Measurements from ENCODE around the gene IFT74.

- TF ChIP-seq, protein P1, sequence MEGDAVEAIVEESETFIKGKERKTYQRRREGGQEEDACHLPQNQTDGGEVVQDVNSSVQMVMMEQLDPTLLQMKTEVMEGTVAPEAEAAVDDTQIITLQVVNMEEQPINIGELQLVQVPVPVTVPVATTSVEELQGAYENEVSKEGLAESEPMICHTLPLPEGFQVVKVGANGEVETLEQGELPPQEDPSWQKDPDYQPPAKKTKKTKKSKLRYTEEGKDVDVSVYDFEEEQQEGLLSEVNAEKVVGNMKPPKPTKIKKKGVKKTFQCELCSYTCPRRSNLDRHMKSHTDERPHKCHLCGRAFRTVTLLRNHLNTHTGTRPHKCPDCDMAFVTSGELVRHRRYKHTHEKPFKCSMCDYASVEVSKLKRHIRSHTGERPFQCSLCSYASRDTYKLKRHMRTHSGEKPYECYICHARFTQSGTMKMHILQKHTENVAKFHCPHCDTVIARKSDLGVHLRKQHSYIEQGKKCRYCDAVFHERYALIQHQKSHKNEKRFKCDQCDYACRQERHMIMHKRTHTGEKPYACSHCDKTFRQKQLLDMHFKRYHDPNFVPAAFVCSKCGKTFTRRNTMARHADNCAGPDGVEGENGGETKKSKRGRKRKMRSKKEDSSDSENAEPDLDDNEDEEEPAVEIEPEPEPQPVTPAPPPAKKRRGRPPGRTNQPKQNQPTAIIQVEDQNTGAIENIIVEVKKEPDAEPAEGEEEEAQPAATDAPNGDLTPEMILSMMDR (tag by site-specific recombination; IDR thresholded peaks at IDR 0.05) = no peak
- TF ChIP-seq ZNF391 (tag by site-specific recombination; IDR thresholded peaks at IDR 0.05; ENCODE audit: borderline replicate concordance, low read depth) (no peak), ZNF561 (tag by site-specific recombination; IDR thresholded peaks at IDR 0.05; ENCODE audit: borderline replicate concordance) (no peak), ZNF416 (tag by site-specific recombination; IDR thresholded peaks at IDR 0.05) (no peak), YY1 (tag by site-specific recombination; IDR thresholded peaks at IDR 0.05) (no peak), ZNF449 (tag by site-specific recombination; IDR thresholded peaks at IDR 0.05) (no peak), ZNF473 (tag by site-specific recombination; IDR thresholded peaks at IDR 0.05) (no peak), ZNF366 (tag by site-specific recombination; conservative IDR thresholded peaks at IDR 0.05) (no peak), ZNF24 (tag by site-specific recombination; IDR thresholded peaks at IDR 0.05) (no peak)
Observed at GRCh38 chr9:27041746-27042145, 85.5 kb downstream of the IFT74 start.

Measured in HEK293 (cell line).